Endothelial cell of umbilical vein (primary cell): ENCODE measurements around the gene SLC2A2.

Source experiments
- EZH2 ChIP-seq: IDR thresholded peaks from 2 replicates; pipeline ENCODE4 v1.6.1; 2012; ENCODE audit warnings: borderline replicate concordance, low read depth, mild to moderate bottlenecking, moderate library complexity, low read length, inconsistent platforms; ENCODE audit not compliant: severe bottlenecking
- FOS ChIP-seq: IDR thresholded peaks from 2 replicates; pipeline ENCODE4 v1.6.1; 2011; ENCODE audit warnings: mild to moderate bottlenecking, low read length, moderate library complexity, borderline replicate concordance; ENCODE audit not compliant: insufficient read depth
- MYC ChIP-seq: IDR thresholded peaks from one replicate; pipeline ENCODE4 v1.6.1; 2011; ENCODE audit warnings: mild to moderate bottlenecking, low read depth, low read length
- POLR2A ChIP-seq: IDR thresholded peaks from 2 replicates; pipeline ENCODE4 v1.6.1; 2012; ENCODE audit warnings: low read depth, mild to moderate bottlenecking, control low read depth, low read length
- POLR2AphosphoS5 ChIP-seq: IDR thresholded peaks from 2 replicates; pipeline ENCODE4 v1.6.1; 2012; ENCODE audit warnings: low read depth, mild to moderate bottlenecking, control low read depth, low read length, moderate library complexity; ENCODE audit not compliant: insufficient read depth
- TF ChIP-seq, protein P1 (sequence below), 2 donors: IDR thresholded peaks; 1 replicate in 1 of 2; 2 replicates in 1 of 2; pipeline ENCODE4 v1.5.1; 2011; ENCODE audit warnings: low read length in 2 of 2, mild to moderate bottlenecking in 2 of 2, moderate library complexity in 2 of 2, control low read depth in 1 of 2, inconsistent platforms in 1 of 2, low read depth in 1 of 2; ENCODE audit not compliant: insufficient read depth in 1 of 2; ENCODE audit errors: extremely low read depth in 1 of 2
- TF ChIP-seq, protein P2 (sequence below): IDR thresholded peaks from 2 replicates; pipeline ENCODE4 v1.6.1; 2011; ENCODE audit not compliant: insufficient read depth, insufficient read length

DNA sequence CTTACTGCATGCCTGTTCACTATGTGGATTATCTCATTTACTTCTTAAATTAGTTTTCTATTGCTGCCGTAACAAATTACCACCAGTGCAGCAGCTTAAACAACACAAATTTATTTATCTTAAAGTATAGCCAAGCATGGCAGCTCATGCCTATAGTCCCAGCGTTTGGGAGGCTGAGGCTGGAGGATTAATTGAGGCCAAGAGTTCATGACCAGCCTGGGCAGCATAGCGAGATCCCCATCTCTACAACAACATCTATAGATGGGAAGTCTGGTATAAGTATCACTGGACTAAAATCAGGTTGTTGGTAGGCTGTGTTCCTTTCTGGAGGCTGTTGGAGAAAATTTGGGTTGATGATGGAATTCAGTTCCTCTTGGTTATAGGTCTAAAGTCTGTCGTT is 5.1 kb downstream of the SLC2A2 start:
- TF ChIP-seq POLR2A: no peak
- TF ChIP-seq, protein P1, sequence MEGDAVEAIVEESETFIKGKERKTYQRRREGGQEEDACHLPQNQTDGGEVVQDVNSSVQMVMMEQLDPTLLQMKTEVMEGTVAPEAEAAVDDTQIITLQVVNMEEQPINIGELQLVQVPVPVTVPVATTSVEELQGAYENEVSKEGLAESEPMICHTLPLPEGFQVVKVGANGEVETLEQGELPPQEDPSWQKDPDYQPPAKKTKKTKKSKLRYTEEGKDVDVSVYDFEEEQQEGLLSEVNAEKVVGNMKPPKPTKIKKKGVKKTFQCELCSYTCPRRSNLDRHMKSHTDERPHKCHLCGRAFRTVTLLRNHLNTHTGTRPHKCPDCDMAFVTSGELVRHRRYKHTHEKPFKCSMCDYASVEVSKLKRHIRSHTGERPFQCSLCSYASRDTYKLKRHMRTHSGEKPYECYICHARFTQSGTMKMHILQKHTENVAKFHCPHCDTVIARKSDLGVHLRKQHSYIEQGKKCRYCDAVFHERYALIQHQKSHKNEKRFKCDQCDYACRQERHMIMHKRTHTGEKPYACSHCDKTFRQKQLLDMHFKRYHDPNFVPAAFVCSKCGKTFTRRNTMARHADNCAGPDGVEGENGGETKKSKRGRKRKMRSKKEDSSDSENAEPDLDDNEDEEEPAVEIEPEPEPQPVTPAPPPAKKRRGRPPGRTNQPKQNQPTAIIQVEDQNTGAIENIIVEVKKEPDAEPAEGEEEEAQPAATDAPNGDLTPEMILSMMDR (IDR thresholded peaks at IDR 0.05; ENCODE audit: extremely low read depth in 1 of 2, insufficient read depth in 1 of 2, low read depth in 1 of 2, low read length in 2 of 2): no peak
- no peak for TF ChIP-seq POLR2AphosphoS5
- TF ChIP-seq, protein P2, sequence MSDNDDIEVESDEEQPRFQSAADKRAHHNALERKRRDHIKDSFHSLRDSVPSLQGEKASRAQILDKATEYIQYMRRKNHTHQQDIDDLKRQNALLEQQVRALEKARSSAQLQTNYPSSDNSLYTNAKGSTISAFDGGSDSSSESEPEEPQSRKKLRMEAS: no peak
- no peak for TF ChIP-seq MYC
- no peak for TF ChIP-seq EZH2
- no peak for TF ChIP-seq FOS
